Neutrophil (primary cell): ENCODE measurements around the gene ORAI3.
A peak's percentile ranks its signal among the peaks of the same experiment; 100 is the strongest.

Source experiments
- H3K27ac ChIP-seq: fragments of 200-600 bp; sonication (generic); 2 replicates; pipeline ENCODE4 v1.5.1; 2016; ENCODE audit warnings: mild to moderate bottlenecking, moderate library complexity
- H3K27me3 ChIP-seq: fragments of 200-600 bp; sonication (generic); 2 replicates; pipeline ENCODE4 v1.6.0; 2016; ENCODE audit warnings: mild to moderate bottlenecking
- H3K36me3 ChIP-seq: fragments of 200-600 bp; sonication (generic); 2 replicates; pipeline ENCODE4 v1.5.1; 2017
- H3K4me1 ChIP-seq, 2 experiments: fragments of 200-600 bp in 1 of 2; sonication (generic) in 1 of 2; 1 replicate in 1 of 2; 2 replicates in 1 of 2; pipeline versions ENCODE4 v1.5.1 to v1.6.1; 2013 to 2016; ENCODE audit warnings: low read depth in 1 of 2, low read length in 1 of 2, mild to moderate bottlenecking in 1 of 2, moderate library complexity in 1 of 2; ENCODE audit not compliant: control insufficient read depth in 1 of 2, insufficient read depth in 1 of 2
- H3K4me3 ChIP-seq, 2 experiments: fragments of 200-600 bp in 1 of 2; sonication (generic) in 1 of 2; 1 replicate in 1 of 2; 2 replicates in 1 of 2; pipeline ENCODE4 v1.5.1; 2013 to 2016; ENCODE audit warnings: low read depth in 1 of 2, low read length in 1 of 2, mild to moderate bottlenecking in 1 of 2, moderate library complexity in 1 of 2
- H3K9me3 ChIP-seq: fragments of 200-600 bp; sonication (generic); 2 replicates; pipeline ENCODE4 v1.5.1; 2016
- TF ChIP-seq, protein P1 (sequence below): fragments of 200-600 bp; sonication (generic); IDR thresholded peaks from 2 replicates; pipeline ENCODE4 v1.5.1; 2016; ENCODE audit warnings: antibody characterized with exemption

Gene ORAI3

DNA sequence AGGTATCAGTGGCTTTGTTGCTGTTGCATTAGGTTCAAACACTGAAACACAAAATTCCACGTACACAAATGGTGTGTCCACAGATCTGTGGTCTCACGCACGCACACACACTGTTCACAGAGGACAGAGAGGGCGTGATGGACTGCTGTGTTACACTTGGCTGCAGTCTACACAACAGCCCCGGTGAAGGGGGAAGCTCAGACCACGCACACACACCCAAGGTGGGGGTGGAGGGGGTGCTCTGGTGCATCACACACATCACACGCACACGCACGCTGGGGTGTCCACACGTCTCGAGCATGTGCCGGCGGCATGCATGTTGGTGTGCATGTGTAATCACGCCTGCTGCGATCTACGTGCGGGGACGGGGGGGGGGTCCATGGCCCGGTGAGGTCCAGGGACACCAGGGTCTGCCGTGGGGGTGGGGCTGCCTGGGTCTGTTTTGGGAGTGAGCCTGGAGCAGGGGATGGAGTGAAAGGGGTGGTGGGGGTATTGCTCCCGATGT lies 43.5 kb downstream of the ORAI3 start:
- TF ChIP-seq, protein P1, sequence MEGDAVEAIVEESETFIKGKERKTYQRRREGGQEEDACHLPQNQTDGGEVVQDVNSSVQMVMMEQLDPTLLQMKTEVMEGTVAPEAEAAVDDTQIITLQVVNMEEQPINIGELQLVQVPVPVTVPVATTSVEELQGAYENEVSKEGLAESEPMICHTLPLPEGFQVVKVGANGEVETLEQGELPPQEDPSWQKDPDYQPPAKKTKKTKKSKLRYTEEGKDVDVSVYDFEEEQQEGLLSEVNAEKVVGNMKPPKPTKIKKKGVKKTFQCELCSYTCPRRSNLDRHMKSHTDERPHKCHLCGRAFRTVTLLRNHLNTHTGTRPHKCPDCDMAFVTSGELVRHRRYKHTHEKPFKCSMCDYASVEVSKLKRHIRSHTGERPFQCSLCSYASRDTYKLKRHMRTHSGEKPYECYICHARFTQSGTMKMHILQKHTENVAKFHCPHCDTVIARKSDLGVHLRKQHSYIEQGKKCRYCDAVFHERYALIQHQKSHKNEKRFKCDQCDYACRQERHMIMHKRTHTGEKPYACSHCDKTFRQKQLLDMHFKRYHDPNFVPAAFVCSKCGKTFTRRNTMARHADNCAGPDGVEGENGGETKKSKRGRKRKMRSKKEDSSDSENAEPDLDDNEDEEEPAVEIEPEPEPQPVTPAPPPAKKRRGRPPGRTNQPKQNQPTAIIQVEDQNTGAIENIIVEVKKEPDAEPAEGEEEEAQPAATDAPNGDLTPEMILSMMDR: no peak
- H3K36me3 ChIP-seq: no peaks in the 10 kb centered on the region
- H3K4me1 ChIP-seq: peaks cover 7 to 9% of the 10 kb centered on the region in 2 experiments
- no peaks in the 10 kb centered on the region for H3K9me3 ChIP-seq
- H3K27me3 ChIP-seq: peaks cover 15% of the 10 kb centered on the region
- no peak overlapping the region for H3K27ac ChIP-seq
- no peak overlapping the region for H3K4me3 ChIP-seq

DNA sequence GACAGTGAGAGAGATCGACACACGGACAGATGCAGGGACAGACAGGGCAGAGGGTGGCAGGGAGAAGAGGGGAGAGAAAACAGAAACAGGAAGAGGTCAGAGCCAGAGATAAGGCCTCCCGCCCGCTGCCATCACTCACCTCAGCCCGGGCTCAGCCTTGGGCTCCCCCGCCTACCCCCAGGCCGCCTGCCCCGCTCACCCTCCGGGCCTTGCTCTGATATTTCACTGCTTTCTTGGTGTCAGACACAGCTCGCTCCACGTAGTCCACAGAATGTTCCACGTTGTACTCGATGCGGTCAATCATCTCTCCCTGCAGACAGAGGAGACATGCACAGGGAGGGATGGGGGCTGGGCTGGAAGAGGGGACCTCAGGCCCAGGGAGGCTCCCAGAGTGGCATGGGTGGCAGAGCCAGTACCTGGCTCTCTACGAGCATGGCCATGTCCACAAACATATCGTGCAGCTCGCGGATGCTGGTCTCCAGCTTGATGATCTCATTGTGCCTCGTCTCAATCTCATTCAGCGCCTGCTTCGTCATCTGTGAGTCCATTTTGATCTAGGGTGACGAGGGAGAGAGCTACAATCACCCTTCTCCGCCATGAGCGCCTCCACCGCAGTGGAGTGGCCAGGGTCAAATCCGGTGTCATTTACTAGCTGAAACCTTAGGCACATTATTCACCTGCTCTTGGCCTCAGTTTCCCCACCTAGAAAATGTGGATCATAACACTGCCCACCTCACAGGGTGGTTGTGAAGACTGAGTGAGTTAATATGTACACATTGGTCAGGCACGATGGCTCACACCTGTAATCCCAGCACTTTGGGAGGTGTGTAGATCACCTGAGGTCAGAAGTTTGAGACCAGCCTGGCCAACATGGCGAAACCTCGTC lies 44.3 kb downstream of the ORAI3 start:
- no peak overlapping the region for H3K27ac ChIP-seq
- H3K27me3 ChIP-seq: peaks cover 23% of the 10 kb centered on the region
- no peak overlapping the region for H3K4me3 ChIP-seq
- no peaks in the 10 kb centered on the region for H3K36me3 ChIP-seq
- H3K9me3 ChIP-seq: no peaks in the 10 kb centered on the region
- H3K4me1 ChIP-seq: peaks cover 12 to 14% of the 10 kb centered on the region in 2 experiments
- TF ChIP-seq, protein P1: no peak

DNA sequence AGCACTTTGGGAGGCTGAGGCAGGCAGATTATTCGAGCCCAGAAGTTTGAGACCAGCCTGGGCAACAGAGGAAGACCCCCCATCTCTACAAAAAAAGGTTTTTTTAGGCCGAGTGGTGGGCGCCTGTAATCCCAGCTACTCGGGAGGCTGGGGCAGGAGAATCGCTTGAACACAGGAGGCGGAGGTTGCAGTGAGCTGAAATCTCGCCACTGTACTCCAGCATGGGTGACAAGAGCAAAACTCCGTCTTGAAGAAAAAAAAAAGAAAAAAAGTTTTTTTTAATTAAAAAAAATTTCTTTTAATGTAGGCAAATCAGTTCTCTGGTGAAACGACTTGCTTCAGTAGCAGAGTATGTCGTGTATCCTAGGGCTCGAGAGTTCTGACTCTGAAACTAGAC lies 47.1 kb downstream of the ORAI3 start:
- Histone ChIP-seq H3K4me1 (peaks cover 12 to 14% of the 10 kb centered on the region in 2 experiments), H3K4me3 (no peak overlapping the region), H3K9me3 (no peaks in the 10 kb centered on the region), H3K27ac (no peak overlapping the region), H3K36me3 (no peaks in the 10 kb centered on the region), H3K27me3 (peaks cover 33% of the 10 kb centered on the region)
- TF ChIP-seq, protein P1: no peak

DNA sequence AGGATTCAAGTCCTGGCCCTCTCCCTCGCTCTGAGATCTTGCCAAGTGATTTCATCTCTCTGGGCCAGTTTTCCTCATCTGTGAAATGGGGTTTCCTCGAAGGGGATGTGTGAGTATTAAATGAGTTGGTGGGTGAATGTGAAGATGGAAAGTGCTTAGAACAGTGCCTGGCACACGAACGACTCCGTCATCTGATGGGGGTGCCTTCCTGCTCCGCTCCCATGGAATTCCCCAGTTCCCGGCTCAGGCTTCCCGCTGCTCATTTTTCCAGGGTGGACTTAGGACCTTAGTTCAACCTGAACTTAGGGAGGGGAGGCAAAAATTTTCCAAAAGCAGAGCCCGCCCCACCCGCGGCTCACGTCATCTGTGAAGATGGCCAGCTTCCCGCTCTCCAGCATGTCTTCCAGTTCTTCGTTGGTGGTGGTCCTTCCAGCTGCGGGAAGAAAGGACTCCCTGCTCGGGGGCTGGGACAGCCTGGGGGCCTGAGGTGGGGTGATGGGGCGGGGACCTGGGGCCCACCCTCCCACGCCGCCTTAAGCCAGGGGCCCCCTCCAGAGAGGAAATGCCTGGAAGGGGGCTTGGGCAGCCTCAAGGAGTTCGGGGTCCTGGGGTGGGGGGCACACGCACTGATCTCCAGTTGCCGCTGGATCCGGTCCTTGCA lies 47.6 kb downstream of the ORAI3 start:
- H3K27ac ChIP-seq: no peak overlapping the region
- H3K36me3 ChIP-seq: no peaks in the 10 kb centered on the region
- H3K9me3 ChIP-seq: no peaks in the 10 kb centered on the region
- TF ChIP-seq, protein P1: no peak
- peak overlapping the region; percentile 57 to 68 for H3K4me3 ChIP-seq
- peaks cover 33% of the 10 kb centered on the region for H3K27me3 ChIP-seq
- H3K4me1 ChIP-seq: peaks cover 12 to 14% of the 10 kb centered on the region in 2 experiments

DNA sequence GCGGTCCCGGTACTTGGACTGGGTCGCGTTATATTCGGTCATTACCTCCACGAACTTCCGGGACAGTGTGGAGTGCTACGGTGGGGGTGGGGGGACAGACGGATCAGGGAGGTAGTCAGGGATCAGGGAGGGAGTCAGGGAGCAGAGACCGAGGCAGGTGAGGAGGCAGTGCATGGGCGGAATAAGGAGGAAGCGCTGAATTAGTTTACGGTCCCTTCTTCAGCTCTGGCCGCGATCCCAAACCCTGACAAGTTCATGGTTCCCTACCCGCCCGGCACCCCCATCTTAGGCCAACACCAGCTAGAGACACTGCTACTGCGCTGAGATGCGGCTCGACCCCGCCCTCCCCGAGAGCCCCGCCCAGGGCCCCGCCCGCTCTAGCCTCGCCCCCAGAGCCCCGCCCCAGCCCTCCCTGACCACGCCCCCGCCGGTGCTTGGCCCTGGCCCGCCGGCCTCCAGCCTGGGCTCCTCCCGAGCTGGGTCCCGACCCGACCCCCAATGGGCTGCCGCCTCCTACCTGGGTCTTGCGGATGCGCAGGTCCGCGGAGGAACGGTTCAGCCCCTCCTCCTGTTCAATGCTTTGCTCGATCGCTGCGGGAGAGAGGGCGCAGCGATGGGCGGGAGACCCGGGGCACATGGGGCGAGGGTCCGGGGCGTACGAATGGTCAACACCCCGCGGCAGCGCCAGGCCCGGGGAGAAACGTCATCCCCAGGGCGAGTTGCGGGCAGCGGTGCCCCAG lies 48.3 kb downstream of the ORAI3 start:
- Histone ChIP-seq H3K27ac (no peak overlapping the region), H3K9me3 (no peaks in the 10 kb centered on the region), H3K27me3 (peaks cover 36% of the 10 kb centered on the region), H3K4me3 (peak overlapping the region; percentile 57 to 68), H3K4me1 (peaks cover 12 to 14% of the 10 kb centered on the region in 2 experiments), H3K36me3 (no peaks in the 10 kb centered on the region)
- TF ChIP-seq, protein P1: peak; percentile 18
